Measurements from ENCODE around the gene C11orf42.

DNA sequence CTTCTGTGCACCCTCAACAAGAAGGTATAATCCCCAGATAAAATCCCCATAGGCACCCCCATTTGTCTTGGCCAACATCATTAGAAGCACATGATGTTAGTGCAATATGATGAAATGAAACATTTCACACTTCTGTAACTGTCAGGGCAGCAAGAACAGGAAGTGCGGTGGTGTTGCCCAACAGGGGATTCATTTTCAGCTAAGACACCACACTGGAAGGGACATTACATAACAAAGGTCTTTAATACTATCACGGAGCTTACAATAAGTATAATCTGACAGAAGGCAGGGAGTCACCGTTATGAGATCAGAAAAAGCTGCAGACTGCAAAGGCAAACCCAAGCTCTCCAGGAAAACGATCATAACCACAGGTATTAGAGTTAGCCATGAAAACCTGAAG, 4.4 kb upstream of the C11orf42 start:
- no peak for TF ChIP-seq POLR2A (IDR thresholded peaks at IDR 0.05)
- TF ChIP-seq, protein P1, sequence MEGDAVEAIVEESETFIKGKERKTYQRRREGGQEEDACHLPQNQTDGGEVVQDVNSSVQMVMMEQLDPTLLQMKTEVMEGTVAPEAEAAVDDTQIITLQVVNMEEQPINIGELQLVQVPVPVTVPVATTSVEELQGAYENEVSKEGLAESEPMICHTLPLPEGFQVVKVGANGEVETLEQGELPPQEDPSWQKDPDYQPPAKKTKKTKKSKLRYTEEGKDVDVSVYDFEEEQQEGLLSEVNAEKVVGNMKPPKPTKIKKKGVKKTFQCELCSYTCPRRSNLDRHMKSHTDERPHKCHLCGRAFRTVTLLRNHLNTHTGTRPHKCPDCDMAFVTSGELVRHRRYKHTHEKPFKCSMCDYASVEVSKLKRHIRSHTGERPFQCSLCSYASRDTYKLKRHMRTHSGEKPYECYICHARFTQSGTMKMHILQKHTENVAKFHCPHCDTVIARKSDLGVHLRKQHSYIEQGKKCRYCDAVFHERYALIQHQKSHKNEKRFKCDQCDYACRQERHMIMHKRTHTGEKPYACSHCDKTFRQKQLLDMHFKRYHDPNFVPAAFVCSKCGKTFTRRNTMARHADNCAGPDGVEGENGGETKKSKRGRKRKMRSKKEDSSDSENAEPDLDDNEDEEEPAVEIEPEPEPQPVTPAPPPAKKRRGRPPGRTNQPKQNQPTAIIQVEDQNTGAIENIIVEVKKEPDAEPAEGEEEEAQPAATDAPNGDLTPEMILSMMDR (IDR thresholded peaks at IDR 0.05), result no peak
- TF ChIP-seq EP300 (IDR thresholded peaks at IDR 0.05), result no peak

All from stomach (tissue), 4 donors.